Lower lobe of right lung (tissue), 2 donors: Measurements from ENCODE around the gene HID1. TPM values are rescaled to one million over a fixed set of nuclear protein-coding genes. Genes with fewer than 3 reads are reported as not detected.

ENCODE experiments used
- ATAC-seq, 2 donors: fragments of 200-7000 bp; cut with Tn5 transposase; one replicate each; pipeline ENCODE4 v1.9.1; 2020 to 2022; ENCODE audit warnings: mild to moderate bottlenecking in 2 of 2, moderate library complexity in 2 of 2
- DNase-seq: peaks from one replicate; pipeline ENCODE4 v3.0.0-alpha.2; 2020
- H3K27ac ChIP-seq: fragments of 200-600 bp; one replicate; pipeline ENCODE4 v1.8.0; 2022
- H3K27me3 ChIP-seq: fragments of 200-600 bp; one replicate; pipeline ENCODE4 v1.8.0; 2022; ENCODE audit warnings: low read depth
- H3K36me3 ChIP-seq: fragments of 200-600 bp; one replicate; pipeline ENCODE4 v1.8.0; 2022; ENCODE audit warnings: mild to moderate bottlenecking
- H3K4me1 ChIP-seq: fragments of 200-600 bp; one replicate; pipeline ENCODE4 v1.8.0; 2022
- H3K4me3 ChIP-seq: fragments of 200-600 bp; one replicate; pipeline ENCODE4 v1.8.0; 2022; ENCODE audit warnings: mild to moderate bottlenecking
- H3K9me3 ChIP-seq: fragments of 200-600 bp; one replicate; pipeline ENCODE4 v1.8.0; 2022
- CTCF ChIP-seq: fragments of 200-600 bp; IDR thresholded peaks from one replicate; pipeline ENCODE4 v1.8.0; 2022; ENCODE audit warnings: antibody characterized with exemption, mild to moderate bottlenecking
- intact Hi-C: fragments of 100-400 bp; cut with DNase I; formaldehyde crosslinking; loops from one replicate; pipeline ENCODE4 v1.11.0; 2022
- total RNA-seq: library from RNA; stranded (reverse); fragmentation: NEBNext Ultra II Directional; extraction: Animal tissue kit (Norgen Biotek cat#: 25700); gene quantifications from one replicate; pipeline ENCODE4 v1.2.1, GENCODE V29; 2021
- donor health status: DM: no; HTN: yes; CAD: no; lungs with severe emphysema.

The HID1 gene
- total RNA-seq, 1 donor from 2014 or later, result 28.6 TPM

GRCh38 chr17:74949455-74950115, 23.0 kb downstream of the HID1 start:
- Histone ChIP-seq H3K4me3 (no peak overlapping the region), H3K9me3 (no peaks in the 10 kb centered on the region), H3K4me1 (no peaks in the 10 kb centered on the region), H3K27me3 (peaks cover 8% of the 10 kb centered on the region), H3K36me3 (no peaks in the 10 kb centered on the region), H3K27ac (no peak overlapping the region)
- ATAC-seq (no peak), DNase-seq (no peak)
- TF ChIP-seq CTCF, result no peak
- intact Hi-C loops, result no loop called here

- H3K4me3 ChIP-seq, result no peak overlapping the region
- intact Hi-C loops, result no loop called here
- TF ChIP-seq CTCF, result no peak
- DNase-seq, result no peak
- no peaks in the 10 kb centered on the region for H3K9me3 ChIP-seq
- ATAC-seq, result no peak
- no peaks in the 10 kb centered on the region for H3K4me1 ChIP-seq
- H3K27me3 ChIP-seq, result peaks cover 12% of the 10 kb centered on the region
- H3K27ac ChIP-seq, result no peak overlapping the region
- no peaks in the 10 kb centered on the region for H3K36me3 ChIP-seq
Measured at GRCh38 chr17:74947041-74947754, 25.4 kb downstream of the HID1 start.

- H3K27me3 ChIP-seq, result peaks cover 15% of the 10 kb centered on the region
Measured at GRCh38 chr17:74946641-74947040, 25.9 kb downstream of the HID1 start.

GRCh38 chr17:74945543-74945942, 27.0 kb downstream of the HID1 start:
- Histone ChIP-seq H3K4me3 (no peak overlapping the region), H3K9me3 (no peaks in the 10 kb centered on the region), H3K27ac (no peak overlapping the region), H3K27me3 (peaks cover 16% of the 10 kb centered on the region), H3K36me3 (no peaks in the 10 kb centered on the region), H3K4me1 (no peaks in the 10 kb centered on the region)
- TF ChIP-seq CTCF, result no peak
- intact Hi-C loops, result no loop called here
- no peak for DNase-seq
- ATAC-seq, result no peak

More at GRCh38 chr17:74946641-74947040, 25.9 kb downstream of the HID1 start:
- no peaks in the 10 kb centered on the region for H3K4me1 ChIP-seq
- ATAC-seq (no peak), DNase-seq (no peak)
- intact Hi-C loops, result no loop called here
- no peaks in the 10 kb centered on the region for H3K9me3 ChIP-seq
- no peak overlapping the region for H3K27ac ChIP-seq
- H3K4me3 ChIP-seq, result no peak overlapping the region
- no peaks in the 10 kb centered on the region for H3K36me3 ChIP-seq
- TF ChIP-seq CTCF, result no peak

- ATAC-seq (no peak), DNase-seq (no peak)
- peaks cover 19% of the 10 kb centered on the region for H3K27me3 ChIP-seq
- H3K9me3 ChIP-seq, result no peaks in the 10 kb centered on the region
- H3K4me1 ChIP-seq, result no peaks in the 10 kb centered on the region
- H3K4me3 ChIP-seq, result no peak overlapping the region
- no peak overlapping the region for H3K27ac ChIP-seq
- no peaks in the 10 kb centered on the region for H3K36me3 ChIP-seq
- no peak for TF ChIP-seq CTCF
- intact Hi-C loops, result no loop called here
Measured at GRCh38 chr17:74943808-74944522, 28.6 kb downstream of the HID1 start.
